ENCODE data around the gene ZNF516.

Gene ZNF516

GRCh38 chr18:76335859-76336640, 159.0 kb downstream of the ZNF516 start:
- DNase-seq = no peak

GRCh38 chr18:76328140-76328539, 166.9 kb downstream of the ZNF516 start:
- DNase-seq = no peak

- DNase-seq = no peak
Measured at GRCh38 chr18:76323891-76324290, 171.2 kb downstream of the ZNF516 start.

GRCh38 chr18:76322686-76323085, 172.4 kb downstream of the ZNF516 start:
- DNase-seq = no peak

- no peak for DNase-seq
Measured at GRCh38 chr18:76319366-76319765, 175.7 kb downstream of the ZNF516 start.

GRCh38 chr18:76318607-76319006, 176.4 kb downstream of the ZNF516 start:
- no peak for DNase-seq

- no peak for DNase-seq
Measured at GRCh38 chr18:76317136-76317535, 177.9 kb downstream of the ZNF516 start.

- no peak for DNase-seq
Measured at GRCh38 chr18:76315722-76316230, 179.3 kb downstream of the ZNF516 start.

DNA sequence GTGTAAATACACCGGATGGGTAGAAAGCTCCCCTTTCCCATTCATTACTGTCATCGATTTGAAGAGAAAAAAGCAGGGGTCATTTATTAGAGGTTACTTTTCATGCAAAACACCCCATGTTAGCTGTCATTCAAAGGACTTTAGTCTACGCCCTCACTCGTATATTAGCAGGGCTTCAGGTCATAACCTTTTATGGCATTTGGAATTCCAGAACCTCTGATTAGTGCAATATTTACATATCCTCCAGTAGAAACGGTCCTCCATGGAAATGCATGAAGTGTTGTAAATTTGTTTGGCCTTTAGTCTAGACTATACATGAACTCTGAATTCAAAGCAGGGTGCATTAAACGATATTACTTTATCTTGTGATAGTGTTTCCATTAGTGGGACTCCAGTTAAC, 180.5 kb downstream of the ZNF516 start:
- no peak for DNase-seq

DNA sequence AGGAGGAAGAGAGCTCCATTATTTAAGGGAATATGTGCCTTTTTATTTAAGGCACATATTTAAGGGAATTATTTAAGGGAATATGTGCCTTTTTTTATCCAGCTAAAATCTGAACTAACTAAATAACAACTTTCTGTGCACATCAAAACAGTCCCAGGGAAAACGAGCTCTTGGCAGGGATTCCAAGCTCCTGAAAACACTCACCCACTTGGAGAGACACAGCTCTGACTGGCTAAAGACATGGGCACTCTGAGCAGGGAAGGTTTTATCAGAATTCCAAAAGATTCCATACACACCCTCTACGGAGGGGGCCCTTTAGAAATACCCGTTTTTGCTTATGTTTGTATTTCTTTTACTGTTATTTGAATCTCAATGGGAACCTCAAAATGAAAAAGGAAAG, 181.0 kb downstream of the ZNF516 start:
- no peak for DNase-seq

All from stimulated activated CD4-positive, alpha-beta T cell treated with anti-CD3 and anti-CD28 coated beads, Interleukin-4, amount 100 ng/mL, for 24 hours (primary cell).